D721Med (cell line): ENCODE measurements around the gene ROBO1.

Experiments used
- DNase-seq: peaks from one replicate; pipeline ENCODE4 v3.0.0; 2011; ENCODE audit warnings: low spot score; ENCODE audit not compliant: insufficient read length
- FAIRE-seq: peaks from 2 replicates; lab custom pipeline; 2011; peaks lifted over from hg19 to GRCh38; lab: Jason Lieb, UNC
- TF ChIP-seq, protein P1 (sequence below): IDR thresholded peaks from 2 replicates; pipeline ENCODE4 v1.5.1; 2012; ENCODE audit warnings: mild to moderate bottlenecking, control low read depth; ENCODE audit not compliant: insufficient read depth; ENCODE audit errors: missing control alignments

ROBO1 gene

DNA sequence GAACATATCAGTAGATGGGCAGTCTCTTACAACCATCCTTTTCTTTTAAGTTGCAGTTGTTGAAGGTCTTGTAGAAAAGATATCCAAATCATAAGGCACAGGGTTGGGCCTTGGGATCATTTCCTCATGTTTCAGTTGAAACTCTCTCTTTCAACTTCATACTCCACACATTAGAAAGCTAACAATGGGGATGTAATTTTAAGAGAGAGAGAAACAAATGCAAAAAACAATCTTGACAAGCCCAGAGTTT lies 747.9 kb downstream of the ROBO1 start:
- peak; percentile 73 for FAIRE-seq
- DNase-seq = no peak
- TF ChIP-seq, protein P1, sequence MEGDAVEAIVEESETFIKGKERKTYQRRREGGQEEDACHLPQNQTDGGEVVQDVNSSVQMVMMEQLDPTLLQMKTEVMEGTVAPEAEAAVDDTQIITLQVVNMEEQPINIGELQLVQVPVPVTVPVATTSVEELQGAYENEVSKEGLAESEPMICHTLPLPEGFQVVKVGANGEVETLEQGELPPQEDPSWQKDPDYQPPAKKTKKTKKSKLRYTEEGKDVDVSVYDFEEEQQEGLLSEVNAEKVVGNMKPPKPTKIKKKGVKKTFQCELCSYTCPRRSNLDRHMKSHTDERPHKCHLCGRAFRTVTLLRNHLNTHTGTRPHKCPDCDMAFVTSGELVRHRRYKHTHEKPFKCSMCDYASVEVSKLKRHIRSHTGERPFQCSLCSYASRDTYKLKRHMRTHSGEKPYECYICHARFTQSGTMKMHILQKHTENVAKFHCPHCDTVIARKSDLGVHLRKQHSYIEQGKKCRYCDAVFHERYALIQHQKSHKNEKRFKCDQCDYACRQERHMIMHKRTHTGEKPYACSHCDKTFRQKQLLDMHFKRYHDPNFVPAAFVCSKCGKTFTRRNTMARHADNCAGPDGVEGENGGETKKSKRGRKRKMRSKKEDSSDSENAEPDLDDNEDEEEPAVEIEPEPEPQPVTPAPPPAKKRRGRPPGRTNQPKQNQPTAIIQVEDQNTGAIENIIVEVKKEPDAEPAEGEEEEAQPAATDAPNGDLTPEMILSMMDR = no peak

DNA sequence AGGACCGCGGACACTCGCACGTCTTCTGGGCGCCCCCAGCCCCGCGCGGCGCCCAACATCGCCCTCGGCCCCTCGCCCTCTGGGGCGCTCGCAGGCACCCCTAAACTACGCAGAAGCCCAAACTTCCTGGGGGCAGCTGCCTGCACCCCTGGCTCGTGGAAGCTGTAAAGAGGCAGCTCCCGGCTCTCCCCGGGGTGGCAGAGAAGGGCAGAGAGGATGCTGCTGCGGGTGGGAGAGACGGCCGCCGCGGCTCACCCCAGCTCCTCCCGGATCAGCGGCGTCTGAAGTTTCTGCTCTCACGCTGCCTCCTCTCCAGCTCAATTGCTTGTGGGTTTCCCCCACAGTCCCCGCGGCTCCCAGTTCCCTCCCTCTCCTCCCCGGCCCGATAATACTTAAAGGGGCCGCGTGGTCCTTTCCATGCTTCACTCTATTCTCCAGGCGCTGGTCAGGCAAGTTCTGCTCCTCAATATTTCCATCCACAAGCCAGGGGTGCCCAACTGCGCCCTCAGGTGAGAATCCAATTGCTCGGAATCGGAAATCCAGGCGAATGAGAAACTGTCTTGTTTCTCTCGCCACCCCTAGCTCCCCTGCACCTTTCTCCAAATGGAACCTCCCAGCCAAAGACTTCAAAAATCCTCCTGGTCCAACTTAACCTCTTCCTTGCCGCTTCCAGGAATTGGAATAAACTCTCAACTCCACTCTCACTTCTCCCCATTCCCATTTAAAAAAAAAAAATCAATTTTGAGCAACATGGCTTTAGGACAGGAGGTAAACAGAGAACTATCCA lies 748.5 kb downstream of the ROBO1 start:
- TF ChIP-seq, protein P1 = no peak
- peak; percentile 68 for DNase-seq
- FAIRE-seq = peak; percentile 72

DNA sequence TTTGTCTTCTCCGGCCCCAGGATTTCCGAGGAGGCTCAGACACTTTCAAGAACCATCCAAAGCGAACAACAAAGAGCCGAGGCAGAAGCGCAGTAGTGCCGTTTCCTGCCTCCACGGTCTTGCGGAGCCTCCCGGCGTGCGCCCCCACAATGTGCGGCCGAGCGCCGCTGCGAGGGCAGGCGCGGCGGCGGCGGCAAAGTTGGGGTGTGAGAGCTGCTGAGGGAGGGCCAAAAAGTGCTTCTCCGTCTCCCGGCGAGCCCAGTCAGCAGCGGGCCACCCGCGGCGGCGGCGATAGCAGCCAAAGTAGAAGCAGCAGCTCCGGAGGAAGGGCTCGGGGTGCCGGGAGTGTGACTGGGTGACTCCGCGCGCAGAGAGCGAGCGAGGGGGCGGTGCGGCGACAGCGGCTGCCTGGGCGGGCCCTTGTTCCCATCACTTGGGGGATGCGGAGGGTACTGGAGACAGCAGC lies 749.1 kb downstream of the ROBO1 start:
- DNase-seq (no peak), FAIRE-seq (no peak)
- TF ChIP-seq, protein P1 = peak; percentile 12

DNA sequence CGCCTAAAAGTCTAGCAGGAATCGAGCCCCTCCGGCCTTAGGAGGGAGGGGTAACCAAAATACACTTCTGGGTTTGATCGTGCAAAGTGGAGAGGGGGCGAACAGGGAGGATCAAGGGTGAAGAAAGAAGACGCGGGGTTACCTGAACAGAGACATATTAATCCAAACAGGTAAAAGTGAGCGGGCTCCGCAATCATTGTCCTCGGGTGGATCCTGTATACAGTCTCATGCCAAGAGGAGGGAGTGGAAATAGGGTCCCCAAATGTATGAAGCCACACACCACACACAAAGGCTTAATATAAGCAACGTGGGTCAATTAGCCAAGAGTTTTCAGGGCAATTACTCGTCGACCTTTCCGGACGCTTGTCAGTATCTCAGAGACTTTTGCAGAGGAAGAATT lies 749.5 kb downstream of the ROBO1 start:
- no peak for DNase-seq
- FAIRE-seq = no peak

DNA sequence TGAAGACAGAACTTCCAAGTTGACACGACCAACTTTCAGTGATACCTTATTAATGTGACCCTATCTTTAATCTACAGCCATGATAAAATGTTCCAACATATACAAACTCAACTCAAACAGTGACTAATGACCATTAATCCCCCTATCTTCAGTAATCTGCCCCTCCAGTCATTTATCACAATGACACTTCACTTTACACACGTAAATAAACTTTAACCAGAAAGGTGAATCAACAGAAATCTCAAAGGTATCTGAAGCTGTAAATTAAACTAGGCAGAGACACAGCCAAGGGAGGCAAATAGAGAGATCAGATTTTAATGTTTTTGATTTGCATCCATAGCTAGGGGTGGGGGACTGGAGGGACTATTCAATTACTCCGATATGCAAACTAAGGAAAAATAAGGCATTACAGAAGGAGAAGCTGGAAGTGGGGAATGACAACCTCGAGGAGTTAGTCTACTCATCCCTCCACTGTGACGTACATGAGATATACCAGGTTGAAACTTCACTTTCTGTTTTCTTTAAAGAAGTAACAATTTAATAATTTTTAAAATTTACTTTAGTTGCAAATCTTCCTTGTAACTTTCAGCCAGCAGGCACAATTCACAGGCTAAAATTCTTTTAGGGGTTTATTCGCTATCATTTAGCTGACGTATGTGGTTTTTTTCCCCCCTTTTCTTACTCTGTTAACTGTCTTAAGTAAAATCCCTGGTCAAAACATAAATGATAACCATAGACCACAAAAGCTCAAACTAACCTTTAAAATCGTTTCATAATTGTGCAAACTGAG lies 751.0 kb downstream of the ROBO1 start:
- no peak for DNase-seq
- TF ChIP-seq, protein P1 = no peak
- no peak for FAIRE-seq

More for the DNA sequence above, 749.5 kb downstream of the ROBO1 start:
- TF ChIP-seq, protein P1 = no peak

DNA sequence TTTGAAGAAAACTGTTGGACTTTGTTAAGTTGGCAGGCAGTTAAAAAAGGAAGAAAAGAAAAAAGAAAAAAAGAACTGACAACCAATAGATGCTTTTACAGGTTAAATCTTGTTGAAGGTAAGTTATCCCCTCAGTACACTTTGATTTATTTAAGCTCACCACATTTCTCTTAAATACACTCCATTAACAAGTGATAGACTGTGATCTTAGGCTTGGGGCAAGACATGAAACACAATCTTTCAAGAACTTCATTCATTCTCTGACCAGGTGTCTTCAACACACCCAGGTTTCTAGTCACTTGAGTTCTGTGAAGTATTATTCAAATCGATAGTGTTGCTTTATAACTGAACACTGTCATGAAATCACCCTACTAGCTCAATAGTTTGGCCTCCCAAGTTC lies 751.9 kb downstream of the ROBO1 start:
- FAIRE-seq (peak; percentile 71), DNase-seq (no peak)
- TF ChIP-seq, protein P1 = no peak
